GM18507 (cell line): ENCODE measurements around the gene ZNF343.
A peak's percentile ranks its signal among the peaks of the same experiment; 100 is the strongest.
"Not testable (repeated sequence)": the region's sequence is repeated elsewhere in the genome, so short reads cannot be mapped to it uniquely, and the experiment has no call there.

ENCODE experiments used
- DNase-seq: peaks from one replicate; pipeline ENCODE4 v3.0.0; 2011; ENCODE audit warnings: low read depth; ENCODE audit not compliant: insufficient read length; ENCODE audit errors: extremely low spot score
- FAIRE-seq: peaks from 2 replicates; lab custom pipeline; 2011; peaks lifted over from hg19 to GRCh38; lab: Jason Lieb, UNC

The ZNF343 gene

DNA sequence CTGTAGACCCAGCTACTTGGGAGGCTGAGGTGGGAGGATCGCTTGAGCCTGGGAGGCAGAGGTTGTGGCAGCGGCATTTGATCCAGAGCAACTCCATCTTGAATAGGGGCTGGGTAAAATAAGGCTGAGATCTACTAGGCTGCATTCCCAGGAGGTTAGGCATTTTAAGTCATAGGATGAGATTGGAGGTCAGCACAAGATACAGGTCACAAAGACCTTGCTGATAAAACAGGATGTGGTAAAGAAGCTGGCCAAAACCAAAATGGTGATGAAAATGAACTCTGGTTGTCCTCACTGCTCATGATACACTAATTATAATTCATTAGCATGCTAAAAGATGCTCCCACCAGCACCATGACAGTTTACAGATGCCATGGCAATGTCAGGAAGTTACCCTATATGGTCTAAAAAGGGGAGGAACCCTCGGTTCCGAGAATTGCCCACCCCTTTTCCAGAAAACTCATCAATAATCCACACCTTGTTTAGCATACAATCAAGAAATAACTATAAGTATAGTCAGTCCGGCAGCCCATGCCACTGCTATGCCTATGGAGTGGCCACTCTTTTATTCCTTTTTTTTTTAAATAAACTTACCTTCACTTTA, 14.2 kb upstream of the ZNF343 start:
- not testable (repeated sequence) for DNase-seq, FAIRE-seq

DNA sequence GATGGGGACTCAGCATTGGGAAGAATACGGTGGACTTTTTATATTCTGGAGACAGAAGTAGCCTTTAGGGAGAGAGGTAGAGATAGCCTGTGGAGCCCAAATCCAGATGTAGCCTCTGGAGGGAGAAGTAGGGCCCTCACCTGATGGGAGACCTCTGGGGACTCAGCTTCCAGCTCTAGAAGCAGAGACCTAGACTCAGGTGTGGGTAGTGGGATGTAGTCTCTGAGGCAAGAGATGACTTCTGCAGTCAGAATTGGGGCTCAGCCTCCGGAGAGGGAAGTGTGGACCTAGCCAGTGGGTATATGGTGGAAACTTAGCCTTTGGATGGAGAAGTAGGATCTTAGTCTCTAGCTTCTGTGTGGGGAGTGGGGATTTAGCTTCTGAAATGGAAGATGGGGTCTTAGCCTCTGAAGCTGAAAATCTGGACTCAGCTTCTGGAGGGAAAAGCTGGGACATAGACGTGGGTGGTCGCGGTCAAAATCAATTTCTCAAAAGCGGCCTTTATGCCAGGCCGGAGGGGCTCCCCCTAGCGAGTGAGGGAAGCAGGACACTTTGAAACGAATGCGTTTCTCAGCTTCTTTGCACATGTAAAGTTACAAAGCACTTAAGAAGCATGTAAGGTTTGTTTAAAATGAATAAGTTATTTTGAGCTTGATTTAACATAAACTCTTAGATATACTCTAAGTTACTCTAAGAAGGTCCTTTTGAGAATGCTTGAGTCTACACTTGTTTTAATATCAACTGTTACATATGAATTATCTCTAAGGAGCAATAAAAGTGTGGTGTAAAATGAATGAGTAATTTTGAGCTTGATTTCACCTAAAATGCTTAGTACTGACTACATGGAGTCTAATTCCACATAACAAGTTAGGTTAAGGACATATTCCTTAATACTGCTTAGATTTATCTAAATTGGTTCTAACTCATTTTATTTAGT, 12.9 kb upstream of the ZNF343 start:
- DNase-seq = no peak
- FAIRE-seq = peak; percentile 42

DNA sequence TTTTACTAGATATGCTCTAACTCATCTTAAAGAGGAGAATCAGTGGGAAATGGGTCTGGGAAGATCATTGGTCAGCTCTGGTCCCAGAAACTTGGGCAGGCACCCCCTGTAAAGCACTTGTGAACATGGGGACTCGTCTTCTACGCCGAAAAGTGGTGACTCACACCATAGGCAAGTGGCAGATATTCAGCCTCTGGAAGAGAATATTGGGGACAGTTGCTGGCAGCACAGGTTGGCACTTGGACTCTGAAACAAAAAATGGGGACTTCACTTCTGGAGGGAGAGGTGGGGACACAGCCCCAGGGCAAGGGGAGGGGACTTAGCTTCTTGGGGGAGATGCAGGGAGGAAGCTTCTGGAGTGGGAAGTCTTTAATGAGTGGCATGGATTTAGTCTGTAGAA, 11.9 kb upstream of the ZNF343 start:
- no peak for FAIRE-seq
- DNase-seq = no peak

DNA sequence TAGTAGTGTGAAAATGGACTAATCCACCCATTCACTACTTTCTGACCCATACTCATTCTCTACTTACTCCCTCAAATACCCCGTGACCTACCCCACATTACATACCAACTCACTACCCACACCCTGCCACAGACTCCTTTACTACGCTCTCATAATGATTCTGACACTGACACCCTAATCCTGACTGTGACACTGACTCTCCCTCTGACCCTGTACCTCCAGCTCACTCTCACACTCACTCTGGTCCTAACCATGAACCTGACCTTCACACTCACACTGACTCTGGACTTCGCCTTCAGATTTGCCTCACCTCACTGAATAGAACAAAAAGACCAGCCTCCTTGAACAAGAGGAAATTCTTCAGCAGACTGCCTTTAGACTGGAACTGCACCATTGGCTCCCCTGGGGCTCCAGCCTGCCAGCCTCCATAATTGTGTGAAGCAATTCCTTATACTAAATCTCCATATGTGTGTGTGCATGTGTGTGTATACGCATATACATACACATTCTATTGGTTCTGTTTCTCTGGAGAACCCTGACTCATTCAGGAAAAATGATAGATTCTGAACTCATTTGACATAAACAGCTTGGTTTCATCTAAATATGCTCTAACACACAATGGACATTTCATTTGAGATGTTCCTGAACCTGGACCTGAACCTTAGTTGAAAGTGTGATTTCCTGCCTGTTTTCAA, 10.5 kb upstream of the ZNF343 start:
- no peak for DNase-seq
- no peak for FAIRE-seq

DNA sequence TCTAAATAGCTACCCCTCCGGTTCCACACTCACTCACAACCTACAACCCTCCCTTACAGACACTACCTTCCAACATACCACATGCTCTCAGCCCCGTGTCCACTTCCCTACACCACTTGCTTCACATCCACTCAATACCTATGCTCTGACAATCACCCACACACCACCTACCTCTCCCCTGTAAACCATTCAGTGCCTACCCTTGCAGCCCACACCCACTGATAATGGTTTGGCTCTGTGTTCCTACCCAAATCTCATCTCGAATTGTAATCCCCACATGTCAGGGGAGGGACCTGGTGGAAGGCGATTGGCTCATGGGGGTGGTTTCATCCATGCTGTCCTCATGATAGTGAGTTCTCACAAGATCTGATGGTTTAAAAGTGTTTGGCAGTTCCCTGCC, 9.8 kb upstream of the ZNF343 start:
- no peak for FAIRE-seq
- DNase-seq = no peak

DNA sequence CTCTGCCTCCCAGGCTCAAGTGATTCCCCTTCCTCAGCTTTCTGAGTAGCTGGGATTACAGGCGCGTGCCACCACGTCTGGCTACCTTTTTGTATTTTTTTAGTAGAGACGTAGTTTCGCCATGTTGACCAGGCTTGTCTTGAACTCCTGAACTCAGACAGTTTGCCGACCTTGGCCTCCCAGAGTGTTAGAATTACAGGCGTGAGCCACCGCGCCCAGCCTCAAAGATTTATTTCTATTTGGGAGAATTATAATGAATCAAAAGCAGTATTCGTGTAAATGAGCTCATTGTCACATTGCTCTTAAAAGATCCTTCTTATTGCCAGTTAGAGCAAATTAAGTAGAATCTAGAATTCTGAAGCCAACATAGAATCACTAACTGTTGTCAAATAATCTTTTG, 9.4 kb upstream of the ZNF343 start:
- no peak for DNase-seq

DNA sequence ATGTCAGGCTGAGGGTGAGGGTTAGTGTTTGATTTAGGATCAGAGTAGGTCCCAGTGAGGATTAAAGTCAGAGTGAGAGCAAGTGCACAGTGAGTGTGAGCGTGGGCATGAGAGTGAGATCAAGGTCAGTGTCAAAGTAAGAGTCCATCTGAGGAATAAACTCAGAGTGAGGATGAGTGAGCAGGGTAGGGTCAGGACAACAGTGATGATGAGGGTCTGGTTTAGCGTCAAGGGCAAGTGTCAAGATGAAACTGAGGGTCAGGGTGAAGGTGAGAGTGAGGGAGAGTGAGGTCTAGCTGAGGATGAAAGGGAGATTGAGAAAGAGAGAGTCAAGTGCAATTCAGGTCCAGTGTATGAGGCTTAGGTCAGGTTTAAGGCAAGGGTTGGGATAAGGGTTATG, 7.7 kb upstream of the ZNF343 start:
- DNase-seq (no peak), FAIRE-seq (no peak)

More for the DNA sequence above, 9.4 kb upstream of the ZNF343 start:
- FAIRE-seq = no peak

DNA sequence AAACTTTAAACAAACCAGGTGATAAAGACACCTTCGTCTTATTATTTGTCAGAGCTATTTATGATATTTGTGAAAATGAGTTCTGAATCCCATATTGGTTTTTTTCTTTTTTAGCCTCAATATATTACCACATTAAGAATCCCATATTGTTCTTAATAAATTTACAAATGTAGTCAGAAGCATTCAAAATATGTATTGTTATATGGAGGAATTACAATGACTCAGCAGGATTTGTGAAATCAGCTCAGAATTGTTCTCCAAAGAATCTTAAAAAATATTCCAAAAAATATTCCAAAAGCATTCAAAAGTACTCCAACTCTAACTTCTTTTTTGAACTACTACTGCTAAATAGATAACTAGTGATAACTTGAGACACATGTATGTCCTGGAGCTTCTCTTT, 6.5 kb upstream of the ZNF343 start:
- no peak for DNase-seq
- no peak for FAIRE-seq

DNA sequence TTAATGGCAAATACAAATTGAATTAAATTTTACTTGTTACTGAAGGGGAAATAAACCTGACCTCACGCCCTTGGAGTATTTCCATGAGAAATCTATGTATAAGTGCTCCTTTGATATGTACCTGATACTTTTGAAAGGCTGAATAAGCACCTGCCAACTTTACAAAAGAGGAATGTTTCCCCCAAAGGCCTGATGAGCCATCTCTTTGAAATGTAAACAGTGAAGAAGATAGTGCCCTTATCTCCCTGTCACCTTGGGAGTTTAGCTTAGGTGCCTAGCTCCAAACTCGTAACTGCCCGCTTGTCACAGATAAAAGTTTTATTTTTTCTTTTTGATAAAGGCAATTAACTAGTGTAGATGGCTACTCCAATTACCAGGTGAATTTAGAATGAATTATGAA, 1.1 kb upstream of the ZNF343 start:
- FAIRE-seq = no peak

DNA sequence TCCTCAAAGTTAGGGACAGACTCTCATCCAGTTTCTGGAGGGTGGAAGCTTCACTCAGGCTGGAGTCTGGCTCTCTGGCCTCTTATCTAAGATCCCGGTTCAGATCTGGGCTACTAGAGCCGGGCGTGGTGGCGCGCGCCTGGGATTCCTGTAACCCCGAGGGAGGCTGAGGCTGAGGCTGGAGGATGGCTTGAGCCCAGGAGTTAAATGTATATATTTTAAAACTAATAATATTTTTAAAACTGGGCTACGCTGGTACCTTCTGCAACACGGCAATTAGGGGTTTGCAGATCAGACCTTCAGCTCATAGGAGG, 710 bp upstream of the ZNF343 start:
- FAIRE-seq = no peak
- no peak for DNase-seq

More for the DNA sequence above, 1.1 kb upstream of the ZNF343 start:
- DNase-seq = no peak

DNA sequence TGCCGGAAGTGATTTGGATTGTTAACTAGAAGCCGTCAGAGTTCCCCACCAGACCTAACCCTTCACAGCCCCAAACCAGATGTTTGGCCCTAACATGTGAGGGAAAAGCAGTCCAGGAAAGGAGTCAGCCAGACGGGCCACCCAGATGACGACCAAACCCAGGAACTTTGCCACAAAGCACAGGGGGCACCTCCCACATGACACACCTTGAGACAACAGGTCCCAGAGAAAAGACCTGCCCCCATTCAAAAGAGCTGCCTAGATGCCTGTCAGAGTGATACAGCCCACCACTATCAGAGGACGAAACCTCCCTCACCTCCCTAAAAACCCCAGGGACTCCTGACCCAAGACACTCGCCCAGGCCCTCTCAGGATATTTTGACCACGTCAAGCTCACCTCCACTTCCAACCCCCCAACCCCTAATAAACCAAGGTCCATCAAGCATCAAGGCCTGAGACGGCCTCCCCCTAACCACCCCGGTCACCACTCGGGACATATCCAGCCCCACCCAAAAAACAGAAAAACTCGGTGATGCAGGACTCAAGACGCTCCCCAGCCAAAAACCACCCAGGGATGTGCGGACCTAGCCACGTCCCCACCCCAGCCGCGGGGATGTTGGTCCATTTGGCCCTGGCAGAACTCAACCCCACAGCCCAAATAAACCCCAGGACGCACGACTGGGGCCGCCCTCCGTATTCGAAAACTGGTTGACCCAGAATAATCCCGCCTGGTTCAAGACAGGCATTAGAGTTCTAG, 662 bp downstream of the ZNF343 start:
- FAIRE-seq = no peak
- DNase-seq = no peak

DNA sequence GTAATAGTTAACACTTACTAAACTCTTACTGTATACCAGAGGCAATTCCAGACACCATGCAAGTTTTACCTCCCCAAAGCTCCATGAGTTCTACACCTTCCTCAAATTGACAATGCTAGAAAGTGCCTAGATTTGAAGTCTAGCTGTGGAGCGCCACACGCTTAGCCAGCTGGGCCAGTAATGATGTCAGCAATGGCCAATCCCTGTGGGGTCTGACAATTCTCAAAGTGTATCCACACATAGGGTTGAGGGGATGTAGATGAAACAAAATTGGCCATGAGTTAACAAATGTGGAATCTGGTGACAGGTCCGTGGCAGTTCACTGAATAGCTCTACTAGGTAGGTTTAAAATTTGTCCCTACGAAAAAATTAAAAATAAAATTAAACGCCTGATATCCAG, 1.3 kb downstream of the ZNF343 start:
- DNase-seq (no peak), FAIRE-seq (no peak)

DNA sequence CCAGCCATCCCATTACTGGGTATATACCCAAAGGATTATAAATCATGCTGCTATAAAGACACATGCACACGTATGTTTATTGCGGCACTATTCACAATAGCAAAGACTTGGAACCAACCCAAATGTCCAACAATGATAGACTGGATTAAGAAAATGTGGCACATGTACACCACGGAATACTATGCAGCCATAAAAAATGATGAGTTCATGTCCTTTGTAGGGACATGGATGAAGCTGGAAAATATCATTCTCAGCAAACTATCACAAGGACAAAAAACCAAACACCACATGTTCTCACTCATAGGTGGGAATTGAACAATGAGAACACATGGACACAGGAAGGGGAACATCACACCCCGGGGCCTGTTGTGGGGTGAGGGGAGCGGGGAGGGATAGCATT, 2.3 kb downstream of the ZNF343 start:
- not testable (repeated sequence) for FAIRE-seq, DNase-seq

DNA sequence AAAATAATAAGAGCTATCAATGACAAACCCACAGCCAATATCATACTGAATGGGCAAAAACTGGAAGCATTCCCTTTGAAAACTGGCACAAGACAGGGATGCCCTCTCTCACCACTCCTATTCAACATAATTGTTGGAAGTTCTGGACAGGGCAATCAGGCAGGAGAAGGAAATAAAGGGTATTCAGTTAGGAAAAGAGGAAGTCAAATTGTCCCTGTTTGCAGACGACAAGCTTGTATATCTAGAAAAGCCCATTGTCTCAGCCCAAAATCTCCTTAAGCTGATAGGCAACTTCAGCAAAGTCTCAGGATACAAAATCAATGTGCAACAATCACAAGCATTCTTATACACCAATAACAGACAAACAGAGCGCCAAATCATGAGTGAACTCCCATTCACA, 3.9 kb downstream of the ZNF343 start:
- DNase-seq, FAIRE-seq: not testable (repeated sequence)

DNA sequence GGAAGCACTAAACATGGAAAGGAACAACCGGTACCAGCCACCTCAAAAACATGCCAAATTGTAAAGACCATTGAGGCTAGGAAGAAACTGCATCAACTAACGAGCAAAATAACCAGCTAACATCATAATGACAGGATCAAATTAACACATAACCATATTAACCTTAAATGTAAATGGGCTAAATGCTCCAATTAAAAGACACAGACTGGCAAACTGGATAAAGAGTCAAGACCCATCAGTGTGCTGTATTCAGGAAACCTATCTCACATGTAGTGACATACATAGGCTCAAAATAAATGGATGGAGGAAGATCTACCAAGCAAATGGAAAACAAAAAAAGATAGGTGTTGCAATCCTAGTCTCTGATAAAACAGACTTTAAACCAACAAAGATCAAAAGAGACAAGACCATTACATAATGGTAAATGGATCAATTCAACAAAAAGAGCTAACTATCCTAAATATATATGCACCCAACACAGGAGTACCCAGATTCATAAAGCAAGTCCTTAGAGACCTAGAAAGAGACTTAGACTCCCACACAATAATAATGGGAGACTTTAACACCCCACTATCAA, 5.8 kb downstream of the ZNF343 start:
- FAIRE-seq, DNase-seq: not testable (repeated sequence)

DNA sequence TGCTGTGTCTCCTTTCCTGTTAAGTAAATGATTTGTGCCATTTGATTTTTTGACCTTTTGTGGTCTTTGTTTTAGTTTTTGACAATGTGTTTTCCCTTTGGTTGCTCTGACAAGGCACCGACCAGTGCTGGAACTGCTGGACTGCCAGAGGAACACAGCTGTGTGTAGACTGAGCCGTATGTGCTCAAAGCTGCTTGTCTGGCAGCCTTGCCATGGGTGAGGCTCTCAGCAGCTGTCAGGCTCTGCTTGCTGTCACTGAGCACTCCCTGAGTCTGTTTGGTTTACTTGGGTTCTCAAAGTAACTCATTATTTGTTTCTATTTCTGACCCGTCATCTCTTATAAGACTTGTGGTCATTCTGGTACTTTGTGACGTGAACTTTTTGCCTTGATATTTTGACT, 23.1 kb downstream of the ZNF343 start:
- FAIRE-seq = no peak
- DNase-seq = no peak

DNA sequence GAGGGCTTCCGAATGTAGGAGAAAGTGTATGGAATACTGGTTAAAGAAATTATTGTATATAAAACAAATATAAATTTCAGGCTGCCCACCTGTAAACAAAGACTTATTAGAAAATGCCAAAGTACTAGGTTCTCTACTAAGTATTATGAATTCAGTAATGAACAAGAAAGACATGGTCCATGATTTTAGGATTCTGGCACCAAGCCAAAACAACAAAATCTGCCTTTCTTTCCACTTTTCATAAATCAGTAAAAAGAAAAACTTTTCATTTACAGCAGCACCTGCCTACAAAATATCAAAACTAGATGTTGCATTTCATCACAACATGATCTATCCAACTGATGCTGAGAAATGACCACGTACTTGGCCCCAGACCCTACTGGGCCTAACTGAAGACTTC, 23.6 kb downstream of the ZNF343 start:
- no peak for FAIRE-seq

DNA sequence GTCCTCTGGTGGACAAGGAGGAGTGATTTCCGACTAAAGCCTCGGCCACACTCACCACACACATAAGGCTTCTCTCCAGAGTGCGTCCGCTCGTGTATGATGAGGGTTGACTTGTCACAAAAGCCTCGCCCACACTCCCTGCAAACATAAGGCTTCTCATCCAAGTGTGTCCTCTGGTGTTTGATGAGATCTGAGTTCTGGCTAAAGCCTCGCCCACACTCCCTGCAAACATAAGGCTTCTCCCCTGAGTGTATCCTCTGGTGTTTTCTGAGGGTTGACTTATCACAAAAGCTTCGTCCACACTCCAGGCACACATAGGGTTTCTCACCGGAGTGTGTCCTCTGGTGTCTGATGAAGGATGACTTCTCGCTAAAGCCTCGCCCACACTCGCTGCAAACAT, 25.2 kb downstream of the ZNF343 start:
- no peak for FAIRE-seq
- DNase-seq = no peak

More for the DNA sequence above, 23.6 kb downstream of the ZNF343 start:
- DNase-seq = no peak

DNA sequence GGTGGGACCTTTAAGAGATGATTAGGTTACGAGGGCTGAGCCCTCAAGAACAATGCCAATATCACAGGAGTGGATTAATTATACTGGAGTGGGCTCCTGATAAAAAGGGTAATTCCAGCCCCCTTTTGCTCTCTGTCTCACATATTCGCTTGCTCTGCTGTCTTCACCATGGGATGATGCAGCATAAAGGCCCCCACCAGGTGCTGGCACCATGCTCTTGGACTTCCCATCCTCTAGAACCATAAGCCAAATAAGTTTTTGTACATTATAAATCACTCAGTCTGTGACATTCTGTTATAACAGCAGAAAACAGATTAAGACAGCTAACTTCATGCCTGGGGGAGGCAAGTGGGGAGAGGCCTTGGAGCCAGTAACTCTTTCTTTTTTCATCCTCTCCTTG, 28.3 kb downstream of the ZNF343 start:
- FAIRE-seq (no peak), DNase-seq (no peak)
